Measurements from ENCODE around the gene PLEKHF1. TPM values are rescaled to one million over a fixed set of nuclear protein-coding genes. Genes with fewer than 3 reads are reported as not detected.

PLEKHF1 gene
- total RNA-seq, 1 donor from 2014 or later, result 17.3 TPM

DNA sequence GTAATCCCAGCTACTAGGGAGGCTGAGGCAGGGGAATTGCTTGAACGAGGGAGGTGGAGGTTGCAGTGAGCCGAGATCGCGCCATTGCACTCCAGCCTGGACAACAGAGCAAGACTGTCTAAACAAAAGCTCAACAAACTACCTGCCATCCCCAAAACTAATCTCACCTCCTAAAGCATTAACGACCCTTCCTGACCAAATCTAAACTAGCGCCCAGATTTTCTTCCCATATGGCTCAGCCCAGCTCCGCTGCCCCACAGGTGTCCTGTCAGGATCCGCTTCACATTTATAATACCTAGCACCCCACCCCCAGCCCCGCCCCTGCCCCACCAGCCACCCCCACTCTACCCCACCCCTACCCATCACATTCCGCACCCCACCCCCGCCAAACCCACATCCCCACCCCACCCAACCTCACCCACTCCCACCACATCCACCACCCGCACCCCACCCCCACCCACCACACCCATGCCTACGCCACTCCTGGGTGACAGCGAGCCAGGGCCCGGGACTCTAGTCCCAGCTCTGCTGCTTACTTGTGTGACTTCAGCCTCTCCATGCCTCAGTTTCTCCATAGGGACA lies 49.2 kb downstream of the PLEKHF1 start:
- Histone ChIP-seq H3K9me3 (no peaks in the 10 kb centered on the region), H3K4me1 (peaks cover 22% of the 10 kb centered on the region), H3K27ac (peak overlapping the region; percentile 99), H3K27me3 (no peaks in the 10 kb centered on the region), H3K36me3 (no peaks in the 10 kb centered on the region), H3K4me3 (peak overlapping the region; percentile 87)
- intact Hi-C loops (cut with DNase I), result no loop called here
- DNase-seq (peak; percentile 40), ATAC-seq (peak; percentile 37)
- TF ChIP-seq, protein P1, sequence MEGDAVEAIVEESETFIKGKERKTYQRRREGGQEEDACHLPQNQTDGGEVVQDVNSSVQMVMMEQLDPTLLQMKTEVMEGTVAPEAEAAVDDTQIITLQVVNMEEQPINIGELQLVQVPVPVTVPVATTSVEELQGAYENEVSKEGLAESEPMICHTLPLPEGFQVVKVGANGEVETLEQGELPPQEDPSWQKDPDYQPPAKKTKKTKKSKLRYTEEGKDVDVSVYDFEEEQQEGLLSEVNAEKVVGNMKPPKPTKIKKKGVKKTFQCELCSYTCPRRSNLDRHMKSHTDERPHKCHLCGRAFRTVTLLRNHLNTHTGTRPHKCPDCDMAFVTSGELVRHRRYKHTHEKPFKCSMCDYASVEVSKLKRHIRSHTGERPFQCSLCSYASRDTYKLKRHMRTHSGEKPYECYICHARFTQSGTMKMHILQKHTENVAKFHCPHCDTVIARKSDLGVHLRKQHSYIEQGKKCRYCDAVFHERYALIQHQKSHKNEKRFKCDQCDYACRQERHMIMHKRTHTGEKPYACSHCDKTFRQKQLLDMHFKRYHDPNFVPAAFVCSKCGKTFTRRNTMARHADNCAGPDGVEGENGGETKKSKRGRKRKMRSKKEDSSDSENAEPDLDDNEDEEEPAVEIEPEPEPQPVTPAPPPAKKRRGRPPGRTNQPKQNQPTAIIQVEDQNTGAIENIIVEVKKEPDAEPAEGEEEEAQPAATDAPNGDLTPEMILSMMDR (IDR thresholded peaks at IDR 0.05), result no peak

DNA sequence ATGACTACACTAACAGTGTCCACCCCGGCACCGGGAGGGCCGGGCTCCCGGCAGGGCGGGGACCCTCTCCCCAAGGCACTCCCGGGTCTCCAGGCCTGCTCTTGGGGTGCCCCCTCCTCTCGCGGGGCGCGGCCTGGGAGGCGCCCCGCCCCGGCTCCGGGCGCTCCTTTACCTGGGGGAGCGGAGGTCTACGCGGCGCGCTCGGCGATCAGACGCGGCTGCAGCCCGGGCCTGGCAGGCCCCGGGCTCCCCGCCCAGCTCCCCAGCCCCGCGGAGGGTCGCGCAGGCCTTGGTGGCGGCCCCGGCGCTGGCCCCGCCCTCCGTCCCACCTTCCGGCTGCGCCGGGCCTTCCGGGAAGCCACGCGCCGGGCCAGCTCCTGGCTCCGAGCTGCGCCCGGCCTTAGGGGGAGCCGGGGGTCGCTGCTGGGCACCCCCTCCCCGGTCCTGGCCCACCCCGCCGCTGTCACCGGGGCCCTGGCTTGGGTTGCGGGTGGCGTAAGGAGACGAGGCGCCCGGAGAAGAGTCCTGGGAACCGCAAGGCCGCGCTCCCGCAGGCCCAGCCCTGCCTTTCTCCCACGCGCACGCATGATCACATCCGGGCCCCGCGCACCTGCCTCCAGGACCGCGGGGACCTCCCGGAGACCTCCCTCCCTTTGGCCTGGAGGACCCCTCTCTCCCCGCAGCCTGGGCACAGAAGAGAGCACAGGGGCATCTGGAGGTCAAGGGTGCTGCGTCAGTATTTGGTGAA lies 49.9 kb downstream of the PLEKHF1 start, which contains the start of gene C19orf12:
Gene C19orf12, minus strand, starts transcription at position 309 of the 748 bp plus-strand sequence. CDS start 6,848 bp downstream, outside the sequence.
- intact Hi-C loops (cut with DNase I), result no loop called here
- Histone ChIP-seq H3K27ac (peak within 1 kb of the TSS; percentile 99), H3K4me3 (peak within 1 kb of the TSS; percentile 87), H3K36me3 (no peaks in the 10 kb centered on the region), H3K9me3 (no peaks in the 10 kb centered on the region), H3K27me3 (no peaks in the 10 kb centered on the region), H3K4me1 (peaks cover 22% of the 10 kb centered on the region)
- ATAC-seq (peak; percentile 90), DNase-seq (peak; percentile 88)
- TF ChIP-seq, protein P1 (IDR thresholded peaks at IDR 0.05), result no peak

DNA sequence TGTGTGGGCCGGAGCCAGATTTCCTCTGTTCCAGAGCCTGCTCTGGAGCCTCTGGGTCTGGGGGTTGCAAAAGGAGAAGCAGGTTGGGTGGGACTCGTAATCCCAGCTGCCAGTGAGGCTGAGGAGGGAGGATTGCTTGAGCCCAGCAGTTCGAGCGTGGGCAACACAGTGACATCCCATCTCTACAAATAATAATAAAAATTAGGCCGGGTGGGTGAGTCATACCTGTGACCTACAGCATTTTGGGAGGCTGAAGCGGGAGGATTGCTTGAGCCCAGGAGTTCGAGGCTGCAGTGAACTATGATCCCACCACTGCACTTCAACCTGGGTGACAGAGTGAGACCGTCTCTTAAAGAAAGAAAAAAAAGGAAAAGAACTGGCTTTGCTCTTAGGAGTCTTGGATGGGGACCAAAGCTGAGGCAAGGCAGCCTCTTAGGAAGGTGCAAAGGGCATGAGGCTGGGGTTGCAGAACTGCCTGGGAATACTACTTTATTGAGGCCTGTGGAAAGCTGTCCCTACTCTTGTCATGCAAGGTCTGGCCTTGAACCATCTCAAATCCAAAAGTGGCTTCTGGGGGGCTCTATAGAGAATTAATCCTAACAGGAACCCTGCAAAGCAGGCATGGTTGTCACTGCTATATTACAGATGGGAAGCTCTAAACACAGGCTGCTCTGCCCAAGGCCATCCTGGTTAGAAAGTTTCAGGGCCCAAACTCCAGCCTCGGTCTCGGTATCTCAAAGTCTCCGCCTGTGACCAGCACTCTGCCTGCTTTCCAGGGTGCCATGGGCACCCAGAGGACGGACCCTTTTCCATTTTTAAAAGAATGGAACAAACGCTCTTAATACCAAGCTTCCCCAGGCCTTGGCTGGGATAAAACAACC lies 50.7 kb downstream of the PLEKHF1 start:
- TF ChIP-seq, protein P1 (IDR thresholded peaks at IDR 0.05), result no peak
- Histone ChIP-seq H3K4me3 (peak overlapping the region; percentile 87), H3K9me3 (no peaks in the 10 kb centered on the region), H3K27me3 (no peaks in the 10 kb centered on the region), H3K27ac (peak overlapping the region; percentile 99), H3K36me3 (no peaks in the 10 kb centered on the region), H3K4me1 (peaks cover 22% of the 10 kb centered on the region)
- ATAC-seq, result no peak
- intact Hi-C loops (cut with DNase I), result no loop called here
- DNase-seq, result no peak

- Histone ChIP-seq H3K27me3 (no peaks in the 10 kb centered on the region), H3K4me3 (no peak overlapping the region), H3K36me3 (no peaks in the 10 kb centered on the region), H3K9me3 (no peaks in the 10 kb centered on the region), H3K27ac (no peak overlapping the region), H3K4me1 (peaks cover 22% of the 10 kb centered on the region)
- no peak for DNase-seq
- TF ChIP-seq, protein P1 (IDR thresholded peaks at IDR 0.05), result no peak
- no peak for ATAC-seq
- intact Hi-C loops (cut with DNase I), result no loop called here
Measured at GRCh38 chr19:29717051-29717450, 51.8 kb downstream of the PLEKHF1 start.

DNA sequence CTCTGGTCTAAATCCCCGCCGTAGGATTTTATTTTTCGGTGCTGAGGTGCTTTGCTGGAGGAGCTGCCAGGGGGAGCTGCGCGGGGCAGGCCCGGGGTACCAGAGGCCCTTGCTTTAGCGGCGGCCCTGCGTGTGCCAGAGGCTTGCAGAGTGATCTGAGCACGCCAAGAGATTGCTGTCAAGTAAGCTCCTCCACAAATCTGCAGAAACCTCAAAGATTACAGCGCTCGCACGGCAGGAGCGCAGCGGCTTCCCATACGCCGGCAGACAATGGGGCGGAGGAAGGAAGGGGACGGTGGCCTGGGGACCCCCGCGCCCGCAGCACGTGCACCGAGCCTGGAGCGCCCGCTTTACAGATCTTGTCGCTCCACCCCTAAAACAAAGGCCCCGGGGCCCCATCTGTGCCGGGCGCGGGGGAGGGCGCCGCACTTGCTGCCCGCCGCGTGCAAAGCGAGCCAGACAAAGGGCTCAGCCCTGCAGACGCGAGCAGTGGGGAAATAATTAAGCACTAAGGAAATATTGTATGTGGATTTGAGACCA lies 58.9 kb downstream of the PLEKHF1 start:
- no peaks in the 10 kb centered on the region for H3K9me3 ChIP-seq
- TF ChIP-seq, protein P1 (IDR thresholded peaks at IDR 0.05), result no peak
- peaks cover 9% of the 10 kb centered on the region for H3K4me1 ChIP-seq
- intact Hi-C loops (cut with DNase I), result no loop called here
- no peak for DNase-seq
- peaks cover 32% of the 10 kb centered on the region for H3K27me3 ChIP-seq
- ATAC-seq, result no peak
- peak overlapping the region; percentile 14 for H3K4me3 ChIP-seq
- H3K27ac ChIP-seq, result no peak overlapping the region
- no peaks in the 10 kb centered on the region for H3K36me3 ChIP-seq

Data from upper lobe of right lung (tissue), 1 donor.